Epithelial cell of proximal tubule (primary cell): Measurements from ENCODE around the gene ADAD2. TPM values are rescaled to one million over a fixed set of nuclear protein-coding genes. Genes with fewer than 3 reads are reported as not detected.

Source experiments
- DNase-seq: peaks from one replicate; pipeline ENCODE4 v3.0.0-alpha.2; 2011; ENCODE audit warnings: low read depth
- H3K4me3 ChIP-seq: 2 replicates; pipeline ENCODE4 v1.5.1; 2011; ENCODE audit warnings: low read depth, mild to moderate bottlenecking, low read length
- total RNA-seq: library from RNA; depleted of rRNA; stranded (reverse); fragments of >200 nt; gene quantifications from 2 replicates; pipeline ENCODE4 v1.2.3, GENCODE V29; 2015
- TF ChIP-seq, protein P1 (sequence below): conservative IDR thresholded peaks from 2 replicates; pipeline ENCODE4 v1.5.1; 2012; ENCODE audit warnings: low read depth, mild to moderate bottlenecking, low read length

ADAD2 gene
- total RNA-seq, 1 donor from 2014 or later = not detected

DNA sequence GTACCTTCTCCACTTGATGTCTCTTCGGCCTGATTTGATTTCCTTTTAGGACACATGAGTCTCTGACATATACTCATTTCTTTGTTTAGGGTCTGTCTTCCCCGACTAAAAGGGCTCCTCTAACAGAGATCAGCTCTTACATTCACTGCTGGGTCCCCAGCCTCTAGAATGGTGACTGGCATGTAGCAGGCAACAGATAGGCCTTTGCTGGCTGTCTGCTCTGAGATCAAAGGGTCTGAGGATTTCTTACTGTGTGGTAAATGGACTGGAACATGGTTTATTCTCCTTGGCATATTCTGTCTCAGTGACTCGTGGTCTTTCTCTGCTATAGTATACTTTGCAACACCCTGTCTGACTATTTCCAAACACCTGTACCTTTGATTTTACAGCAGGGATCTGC lies 29.2 kb upstream of the ADAD2 start:
- no peak for DNase-seq
- TF ChIP-seq, protein P1, sequence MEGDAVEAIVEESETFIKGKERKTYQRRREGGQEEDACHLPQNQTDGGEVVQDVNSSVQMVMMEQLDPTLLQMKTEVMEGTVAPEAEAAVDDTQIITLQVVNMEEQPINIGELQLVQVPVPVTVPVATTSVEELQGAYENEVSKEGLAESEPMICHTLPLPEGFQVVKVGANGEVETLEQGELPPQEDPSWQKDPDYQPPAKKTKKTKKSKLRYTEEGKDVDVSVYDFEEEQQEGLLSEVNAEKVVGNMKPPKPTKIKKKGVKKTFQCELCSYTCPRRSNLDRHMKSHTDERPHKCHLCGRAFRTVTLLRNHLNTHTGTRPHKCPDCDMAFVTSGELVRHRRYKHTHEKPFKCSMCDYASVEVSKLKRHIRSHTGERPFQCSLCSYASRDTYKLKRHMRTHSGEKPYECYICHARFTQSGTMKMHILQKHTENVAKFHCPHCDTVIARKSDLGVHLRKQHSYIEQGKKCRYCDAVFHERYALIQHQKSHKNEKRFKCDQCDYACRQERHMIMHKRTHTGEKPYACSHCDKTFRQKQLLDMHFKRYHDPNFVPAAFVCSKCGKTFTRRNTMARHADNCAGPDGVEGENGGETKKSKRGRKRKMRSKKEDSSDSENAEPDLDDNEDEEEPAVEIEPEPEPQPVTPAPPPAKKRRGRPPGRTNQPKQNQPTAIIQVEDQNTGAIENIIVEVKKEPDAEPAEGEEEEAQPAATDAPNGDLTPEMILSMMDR = no peak

DNA sequence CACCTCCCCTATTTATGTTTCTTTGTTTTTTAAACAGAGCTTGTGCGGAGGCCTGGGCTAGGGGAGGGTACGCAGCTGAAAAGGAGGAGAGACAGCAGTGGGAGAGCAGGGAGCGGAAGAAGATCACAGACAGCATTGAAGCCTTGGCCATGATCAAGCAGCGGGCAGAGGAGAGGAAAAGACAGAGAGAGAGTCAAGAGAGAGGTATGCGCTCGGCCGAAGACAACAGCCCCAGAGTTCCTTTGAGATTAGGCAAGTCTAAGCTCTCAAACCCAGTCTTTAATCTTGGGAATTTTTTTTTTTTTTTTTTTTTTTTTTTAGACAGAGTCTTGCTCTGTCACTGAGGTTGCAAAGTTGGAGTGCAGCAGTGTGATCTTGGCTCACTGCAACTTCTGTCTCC lies 25.2 kb upstream of the ADAD2 start:
- no peak for DNase-seq
- H3K4me3 ChIP-seq = no peak overlapping the region
- TF ChIP-seq, protein P1 = no peak

More for the DNA sequence above, 29.2 kb upstream of the ADAD2 start:
- no peak overlapping the region for H3K4me3 ChIP-seq

DNA sequence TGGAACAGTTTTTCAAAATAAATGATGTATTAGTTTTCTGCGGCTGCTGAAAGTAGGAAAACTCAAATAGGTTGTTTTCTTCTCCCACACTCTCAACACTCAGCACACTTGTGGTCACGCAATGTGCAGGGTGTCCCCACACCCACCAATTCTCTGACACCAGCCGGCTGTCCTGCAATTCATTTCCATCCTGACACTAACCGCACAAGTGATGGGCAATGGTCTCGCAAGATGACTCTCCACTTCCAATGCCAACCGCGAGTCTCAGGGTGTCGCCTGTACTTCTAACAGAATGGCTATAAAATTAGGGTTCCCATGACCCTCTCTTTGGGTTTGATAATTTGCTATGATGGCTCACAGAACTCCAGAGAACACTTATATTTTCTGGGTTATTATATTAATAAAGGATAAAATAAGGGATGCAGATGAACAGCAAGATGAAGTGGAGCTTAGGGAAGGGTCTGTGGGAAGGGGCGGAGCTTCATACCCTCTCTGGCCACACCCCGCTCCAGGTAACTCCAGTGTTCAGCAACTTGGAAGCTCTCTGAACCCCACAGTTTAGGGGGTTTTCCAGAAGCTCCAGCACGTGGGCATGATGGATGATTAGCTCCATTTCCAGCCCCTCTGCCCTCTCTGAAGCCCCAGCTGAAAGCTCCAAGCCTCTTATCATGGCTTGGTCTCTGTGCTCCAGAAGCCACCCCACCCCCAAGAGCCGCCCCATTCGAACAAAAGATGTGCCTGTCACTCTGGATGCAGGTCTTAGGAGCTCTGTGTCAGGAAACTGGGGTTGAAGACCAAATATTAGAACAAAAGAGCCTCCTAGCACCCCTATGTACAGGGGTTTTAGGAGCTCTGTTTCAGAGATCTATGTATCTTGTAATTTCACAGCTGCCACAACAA lies 23.9 kb upstream of the ADAD2 start:
- DNase-seq = no peak
- TF ChIP-seq, protein P1 = no peak
- H3K4me3 ChIP-seq = no peak overlapping the region

DNA sequence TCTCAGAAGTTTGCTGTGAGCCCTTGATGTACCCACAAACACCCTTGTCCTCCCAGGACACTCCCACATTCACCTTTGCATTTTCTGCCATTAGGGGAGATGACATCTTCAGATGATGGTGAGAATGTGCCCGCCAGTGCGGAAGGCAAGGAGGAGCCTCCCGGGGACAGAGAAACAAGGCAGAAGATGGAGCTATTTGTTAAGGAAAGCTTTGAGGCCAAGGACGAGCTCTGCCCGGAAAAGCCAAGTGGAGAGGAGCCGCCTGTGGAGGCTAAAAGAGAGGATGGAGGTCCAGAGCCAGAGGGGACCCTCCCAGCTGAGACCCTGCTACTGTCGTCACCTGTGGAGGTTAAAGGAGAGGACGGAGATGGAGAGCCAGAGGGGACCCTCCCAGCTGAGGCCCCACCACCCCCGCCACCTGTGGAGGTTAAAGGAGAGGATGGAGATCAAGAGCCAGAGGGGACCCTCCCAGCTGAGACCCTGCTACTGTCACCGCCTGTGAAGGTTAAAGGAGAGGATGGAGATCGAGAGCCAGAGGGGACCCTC lies 21.1 kb upstream of the ADAD2 start:
- TF ChIP-seq, protein P1 = no peak
- no peak overlapping the region for H3K4me3 ChIP-seq
- DNase-seq = no peak

DNA sequence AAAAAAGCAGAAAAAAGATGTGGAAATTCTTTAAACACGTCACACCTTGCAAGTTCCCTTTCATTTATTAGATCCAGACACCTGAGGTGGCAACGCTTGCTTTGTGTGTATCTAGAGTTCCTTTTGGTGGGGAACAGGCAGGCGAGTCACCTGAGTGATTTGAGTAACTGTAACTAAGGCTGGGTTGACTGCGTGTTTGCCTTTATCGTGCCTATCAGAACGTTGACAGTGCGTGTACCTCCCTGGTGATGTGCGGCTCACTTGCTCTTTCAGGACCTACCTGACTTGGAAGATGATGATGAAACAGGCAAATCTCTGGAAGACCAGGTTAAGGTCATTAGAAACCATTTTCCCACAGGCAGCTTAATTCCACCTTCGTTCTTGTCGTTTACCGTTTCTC lies 16.6 kb upstream of the ADAD2 start:
- no peak for DNase-seq
- TF ChIP-seq, protein P1 = no peak
- no peak overlapping the region for H3K4me3 ChIP-seq

DNA sequence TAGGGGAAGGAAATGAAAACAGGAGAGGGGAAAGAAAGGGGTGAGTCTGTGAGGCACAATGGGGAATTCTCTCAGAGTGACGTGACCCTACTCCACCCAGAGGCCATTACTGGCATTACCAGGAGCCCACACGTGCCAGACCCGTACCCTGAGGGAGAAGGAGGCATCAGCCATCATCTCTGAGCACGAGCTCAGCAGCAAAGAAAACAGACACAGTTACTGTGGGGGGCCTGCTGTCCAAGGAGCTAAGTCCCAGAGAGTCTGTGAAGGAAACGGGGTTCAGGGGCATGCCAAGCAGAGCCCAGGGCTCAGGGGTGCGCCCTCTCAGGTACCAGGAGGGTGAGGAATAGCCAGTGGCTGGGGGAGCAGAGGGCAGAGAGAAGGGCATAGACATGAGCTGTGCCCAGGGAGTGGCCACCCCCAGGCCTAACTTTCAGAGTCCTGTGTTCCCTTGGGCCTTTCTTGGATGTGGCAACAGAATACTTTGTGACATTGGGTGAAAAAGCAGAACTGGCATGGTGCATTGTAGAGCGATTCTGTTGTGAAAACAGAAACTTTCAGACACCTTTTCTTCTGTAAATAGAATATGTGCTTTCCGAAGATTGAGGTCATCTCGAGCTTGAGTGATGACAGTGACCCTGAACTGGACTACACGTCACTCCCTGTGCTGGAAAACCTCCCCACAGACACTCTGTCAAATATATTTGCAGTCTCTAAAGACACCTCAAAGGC lies 15.4 kb upstream of the ADAD2 start:
- TF ChIP-seq, protein P1 = peak; percentile 87
- no peak for DNase-seq
- no peak overlapping the region for H3K4me3 ChIP-seq
